H1 (cell line): ENCODE data around the gene NEUROG1. TPM values are rescaled to one million over a fixed set of nuclear protein-coding genes. Genes with fewer than 3 reads are reported as not detected.

Source experiments
- CHD7 ChIP-seq: fragments of 300-600 bp; sonication (generic); IDR thresholded peaks from 2 replicates; pipeline ENCODE4 v1.7.1; 2012; ENCODE audit warnings: low read length, moderate library complexity, mild to moderate bottlenecking, inconsistent platforms; ENCODE audit not compliant: insufficient replicate concordance
- polyA plus RNA-seq, 7 experiments: library from polyadenylated mRNA; depleted of rRNA in 3 of 7; stranded (reverse) in 5 of 7; unstranded in 2 of 7; fragments of >200 nt in 5 of 7; fragments of 200-250 nt in 2 of 7; gene quantifications; 1 replicate in 5 of 7; 2 replicates in 1 of 7; 4 replicates in 1 of 7; pipeline versions ENCODE4 v1.2.1 to v1.2.3, GENCODE V29; 2011 to 2013; ENCODE audit warnings: missing spikeins in 2 of 7, mixed read lengths in 2 of 7
- total RNA-seq: library from RNA; stranded (reverse); fragmentation: NEBNext Ultra II Directional; extraction: Animal tissue kit (Norgen Biotek cat#: 25700); gene quantifications from 2 replicates; pipeline ENCODE4 v1.2.1, GENCODE V29; 2021

The NEUROG1 gene
- total and polyA plus RNA-seq, 2 of the 8 experiments (the other 6 are each of a cell fraction or from before 2014, with no cell fraction given) = not detected

- TF ChIP-seq CHD7 = no peak
Measured at GRCh38 chr5:135488727-135489465, 46.9 kb downstream of the NEUROG1 start (continued).
